Smooth muscle cell (in vitro differentiated cells): ENCODE data around the gene FAM210B. TPM values are rescaled to one million over a fixed set of nuclear protein-coding genes. Genes with fewer than 3 reads are reported as not detected.

Source experiments
- DNase-seq: peaks from one replicate; lab custom pipeline; 2025; ENCODE audit not compliant: unreplicated experiment; lab: John Stamatoyannopoulos, UW
- H2AFZ ChIP-seq: fragments of 200-600 bp; sonication (generic); 2 replicates; pipeline ENCODE4 v1.6.0; 2016; ENCODE audit warnings: antibody characterized with exemption, low read depth, mild to moderate bottlenecking
- H3F3A ChIP-seq: fragments of 200-600 bp; sonication (generic); 2 replicates; pipeline ENCODE4 v1.6.0; 2017; ENCODE audit warnings: antibody characterized with exemption, low read depth
- H3K27ac ChIP-seq: fragments of 200-600 bp; sonication (generic); 2 replicates; pipeline ENCODE4 v1.5.1; 2016; ENCODE audit warnings: low read depth, mild to moderate bottlenecking
- H3K27me3 ChIP-seq: fragments of 200-600 bp; sonication (generic); 2 replicates; pipeline ENCODE4 v1.6.1; 2016; ENCODE audit warnings: low read depth, mild to moderate bottlenecking
- H3K36me3 ChIP-seq: fragments of 200-600 bp; sonication (generic); 2 replicates; pipeline ENCODE4 v1.5.1; 2016; ENCODE audit warnings: low read depth
- H3K4me1 ChIP-seq: fragments of 200-600 bp; sonication (generic); 2 replicates; pipeline ENCODE4 v1.5.1; 2016; ENCODE audit warnings: low read depth
- H3K4me2 ChIP-seq: fragments of 200-600 bp; sonication (generic); 2 replicates; pipeline ENCODE4 v1.6.0; 2016; ENCODE audit warnings: mild to moderate bottlenecking
- H3K4me3 ChIP-seq: fragments of 200-600 bp; sonication (generic); 2 replicates; pipeline ENCODE4 v1.5.1; 2016; ENCODE audit warnings: mild to moderate bottlenecking
- H3K79me2 ChIP-seq: fragments of 200-600 bp; sonication (generic); 2 replicates; pipeline ENCODE4 v1.6.0; 2016; ENCODE audit warnings: low read depth, mild to moderate bottlenecking
- H3K9ac ChIP-seq: fragments of 200-600 bp; sonication (generic); 2 replicates; pipeline ENCODE4 v1.6.0; 2016; ENCODE audit warnings: low read depth
- H3K9me3 ChIP-seq: fragments of 200-600 bp; sonication (generic); replicated peaks from 2 replicates; pipeline ENCODE4 v1.5.1; 2016; ENCODE audit warnings: low read depth
- H4K20me1 ChIP-seq: fragments of 200-600 bp; sonication (generic); 2 replicates; pipeline ENCODE4 v1.6.0; 2016; ENCODE audit warnings: low read depth
- WGBS: methylation state at CpG from one replicate; pipeline ENCODE4 v1.1.7; 2016; ENCODE audit warnings: low lambda C conversion rate; 5-methylcytosine and 5-hydroxymethylcytosine counted together
- polyA plus RNA-seq: library from polyadenylated mRNA; unstranded; fragments of >200 nt; fragmentation: Nextera tagmentation; extraction: Ambion mirVana; gene quantifications from 2 replicates; pipeline ENCODE4 v1.2.1, GENCODE V29; 2016
- total RNA-seq: library from RNA; depleted of rRNA; stranded (reverse); fragments of >200 nt; gene quantifications from 2 replicates; pipeline ENCODE4 v1.2.3, GENCODE V29; 2014
- TF ChIP-seq, protein P1 (sequence below): fragments of 200-600 bp; sonication (generic); IDR thresholded peaks from 2 replicates; pipeline ENCODE4 v1.5.1; 2017; ENCODE audit warnings: borderline replicate concordance, mild to moderate bottlenecking, antibody characterized with exemption; ENCODE audit not compliant: insufficient read depth, poor library complexity, severe bottlenecking

Gene FAM210B
- total and polyA plus RNA-seq, 2 experiments from 2014 or later: 32.0 to 38.2 TPM

DNA sequence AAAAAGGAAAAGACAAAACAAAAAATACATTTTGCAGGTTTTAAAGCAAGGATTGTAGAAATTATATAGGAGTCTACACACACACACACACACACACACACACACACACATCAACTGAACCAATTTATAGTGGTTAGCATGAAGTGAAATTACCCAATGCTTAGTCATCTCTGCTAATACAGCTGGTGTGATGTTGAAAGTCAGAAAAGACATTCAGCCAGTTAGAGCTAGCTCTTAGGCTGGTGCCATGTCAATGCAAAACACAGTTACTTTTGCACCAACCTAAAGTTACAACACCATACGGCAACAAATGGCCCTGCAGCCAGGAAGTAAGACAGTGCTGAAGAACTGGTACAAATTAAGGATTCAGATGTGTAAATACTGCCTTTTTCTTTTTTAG, 15.2 kb downstream of the FAM210B start:
- H2AFZ ChIP-seq: no peak overlapping the region

DNA sequence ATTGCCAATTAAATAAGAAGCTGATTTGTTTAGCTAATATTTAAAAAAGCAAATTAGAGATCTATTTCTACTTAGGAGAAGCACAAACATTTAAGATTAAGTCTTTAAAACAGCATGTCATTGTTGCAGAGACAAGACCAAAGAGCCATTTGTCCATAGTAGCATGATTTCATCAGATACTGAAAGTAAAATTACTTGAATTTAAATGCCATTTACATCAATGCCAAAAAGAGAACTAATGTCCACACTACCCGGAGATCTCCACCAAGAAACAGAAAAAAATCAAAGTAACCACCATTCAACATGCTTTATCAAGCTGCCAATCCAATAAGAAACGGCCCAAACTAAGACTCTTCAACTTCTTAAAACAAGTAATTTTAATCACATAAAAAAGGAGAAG, 17.6 kb downstream of the FAM210B start:
- DNase-seq: no peak
- H3F3A ChIP-seq: peaks cover 8% of the 10 kb centered on the region
- no peak overlapping the region for H3K4me2 ChIP-seq
- peaks cover 3% of the 10 kb centered on the region for H3K4me1 ChIP-seq
- 100% methylated on average over 2 of the region's 2 CpGs for WGBS
- no peak overlapping the region for H2AFZ ChIP-seq
- H3K79me2 ChIP-seq: peaks cover 15% of the 10 kb centered on the region
- H4K20me1 ChIP-seq: no peaks in the 10 kb centered on the region
- H3K9me3 ChIP-seq: no peaks in the 10 kb centered on the region
- H3K9ac ChIP-seq: no peak overlapping the region
- H3K36me3 ChIP-seq: no peaks in the 10 kb centered on the region
- TF ChIP-seq, protein P1, sequence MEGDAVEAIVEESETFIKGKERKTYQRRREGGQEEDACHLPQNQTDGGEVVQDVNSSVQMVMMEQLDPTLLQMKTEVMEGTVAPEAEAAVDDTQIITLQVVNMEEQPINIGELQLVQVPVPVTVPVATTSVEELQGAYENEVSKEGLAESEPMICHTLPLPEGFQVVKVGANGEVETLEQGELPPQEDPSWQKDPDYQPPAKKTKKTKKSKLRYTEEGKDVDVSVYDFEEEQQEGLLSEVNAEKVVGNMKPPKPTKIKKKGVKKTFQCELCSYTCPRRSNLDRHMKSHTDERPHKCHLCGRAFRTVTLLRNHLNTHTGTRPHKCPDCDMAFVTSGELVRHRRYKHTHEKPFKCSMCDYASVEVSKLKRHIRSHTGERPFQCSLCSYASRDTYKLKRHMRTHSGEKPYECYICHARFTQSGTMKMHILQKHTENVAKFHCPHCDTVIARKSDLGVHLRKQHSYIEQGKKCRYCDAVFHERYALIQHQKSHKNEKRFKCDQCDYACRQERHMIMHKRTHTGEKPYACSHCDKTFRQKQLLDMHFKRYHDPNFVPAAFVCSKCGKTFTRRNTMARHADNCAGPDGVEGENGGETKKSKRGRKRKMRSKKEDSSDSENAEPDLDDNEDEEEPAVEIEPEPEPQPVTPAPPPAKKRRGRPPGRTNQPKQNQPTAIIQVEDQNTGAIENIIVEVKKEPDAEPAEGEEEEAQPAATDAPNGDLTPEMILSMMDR: no peak
- H3K4me3 ChIP-seq: no peak overlapping the region
- H3K27me3 ChIP-seq: no peaks in the 10 kb centered on the region
- no peak overlapping the region for H3K27ac ChIP-seq

More for the DNA sequence above, 15.2 kb downstream of the FAM210B start:
- TF ChIP-seq, protein P1: no peak
- Histone ChIP-seq H3K27me3 (no peaks in the 10 kb centered on the region), H3K9me3 (no peaks in the 10 kb centered on the region), H3K79me2 (peaks cover 10% of the 10 kb centered on the region), H3K36me3 (no peaks in the 10 kb centered on the region), H3K4me2 (peak overlapping the region; percentile 64), H3K27ac (peak overlapping the region; percentile 38), H3F3A (peaks cover 8% of the 10 kb centered on the region), H4K20me1 (no peaks in the 10 kb centered on the region), H3K4me1 (peaks cover 3% of the 10 kb centered on the region), H3K4me3 (no peak overlapping the region), H3K9ac (no peak overlapping the region)
- no peak for DNase-seq
- WGBS: 48% methylated on average over 1 of the region's 1 CpG

DNA sequence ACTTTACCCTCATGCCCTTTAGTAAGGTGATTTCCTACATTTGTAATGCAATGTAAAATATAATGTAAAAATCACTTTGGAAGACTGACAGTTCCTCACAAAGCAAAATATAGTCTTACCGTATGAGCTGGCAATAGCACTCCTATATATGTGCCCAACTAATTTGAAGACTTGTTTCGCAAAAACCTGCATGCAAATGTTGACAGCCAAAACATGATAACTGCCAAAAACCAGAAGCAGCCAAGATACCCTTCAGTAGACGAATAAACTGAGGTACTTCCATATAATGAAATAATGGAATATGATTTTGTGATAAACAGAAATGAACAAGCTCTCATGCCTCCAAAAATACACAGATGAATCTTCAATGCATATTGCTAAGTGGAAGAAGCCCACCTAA, 19.6 kb downstream of the FAM210B start:
- DNase-seq: no peak
- TF ChIP-seq, protein P1: no peak
- H3K27me3 ChIP-seq: no peaks in the 10 kb centered on the region
- H3K4me2 ChIP-seq: no peak overlapping the region
- H3K27ac ChIP-seq: no peak overlapping the region
- no peaks in the 10 kb centered on the region for H3K36me3 ChIP-seq
- no peaks in the 10 kb centered on the region for H3K9me3 ChIP-seq
- H3K4me3 ChIP-seq: no peak overlapping the region
- H3K9ac ChIP-seq: no peak overlapping the region
- H2AFZ ChIP-seq: no peak overlapping the region
- WGBS: 99% methylated on average over 3 of the region's 3 CpGs
- no peaks in the 10 kb centered on the region for H4K20me1 ChIP-seq
- peaks cover 8% of the 10 kb centered on the region for H3F3A ChIP-seq
- H3K79me2 ChIP-seq: peaks cover 15% of the 10 kb centered on the region
- peaks cover 3% of the 10 kb centered on the region for H3K4me1 ChIP-seq

DNA sequence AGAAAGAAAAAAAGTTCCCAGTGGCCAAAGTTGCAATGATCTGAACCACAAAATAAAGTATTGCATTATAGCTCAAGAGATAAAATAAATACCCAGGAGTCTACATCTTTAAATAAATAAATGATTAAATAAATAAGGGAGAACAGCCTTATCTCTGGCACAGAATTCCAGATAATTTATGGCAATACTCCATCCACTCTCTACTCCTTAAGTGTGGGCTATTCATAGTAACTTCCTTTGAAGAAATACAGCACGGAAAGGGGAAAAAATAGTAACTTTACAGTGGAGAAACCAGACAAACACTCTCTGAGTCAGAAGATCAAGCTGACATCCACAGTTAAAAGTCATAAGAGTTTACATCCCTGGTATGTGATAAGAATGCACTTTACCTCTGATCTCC, 21.6 kb downstream of the FAM210B start:
- Histone ChIP-seq H3K9ac (no peak overlapping the region), H3K4me3 (no peak overlapping the region), H3K27ac (peak overlapping the region; percentile 52), H4K20me1 (no peaks in the 10 kb centered on the region), H2AFZ (no peak overlapping the region), H3K9me3 (no peaks in the 10 kb centered on the region), H3K4me2 (peak overlapping the region; percentile 28), H3K36me3 (no peaks in the 10 kb centered on the region), H3K79me2 (peaks cover 15% of the 10 kb centered on the region), H3K4me1 (no peaks in the 10 kb centered on the region), H3K27me3 (no peaks in the 10 kb centered on the region), H3F3A (no peaks in the 10 kb centered on the region)
- DNase-seq: no peak
- TF ChIP-seq, protein P1: no peak
- 20% methylated on average over 1 of the region's 1 CpG for WGBS
